KMS-11 (cell line): ENCODE measurements around the gene GRIN3A.
A peak's percentile ranks its signal among the peaks of the same experiment; 100 is the strongest.

Source experiments
- H2AFZ ChIP-seq: fragments of 200-600 bp; sonication (generic); 2 replicates; pipeline ENCODE4 v1.6.1; 2016; ENCODE audit warnings: antibody characterized with exemption, mixed run types, low read depth
- H3K27ac ChIP-seq: fragments of 200-600 bp; sonication (generic); 2 replicates; pipeline ENCODE4 v1.6.1; 2016; ENCODE audit warnings: mild to moderate bottlenecking, mixed run types
- H3K27me3 ChIP-seq: fragments of 200-600 bp; sonication (generic); 2 replicates; pipeline ENCODE4 v1.6.1; 2017; ENCODE audit warnings: mild to moderate bottlenecking, low read depth, mixed run types, moderate library complexity; ENCODE audit not compliant: insufficient read depth
- H3K36me3 ChIP-seq: fragments of 200-600 bp; sonication (generic); 2 replicates; pipeline ENCODE4 v1.6.1; 2017; ENCODE audit warnings: mild to moderate bottlenecking, mixed run types; ENCODE audit not compliant: insufficient read depth
- H3K4me1 ChIP-seq: fragments of 200-600 bp; sonication (generic); 2 replicates; pipeline ENCODE4 v1.6.1; 2016; ENCODE audit warnings: mild to moderate bottlenecking, low read depth, mixed run types; ENCODE audit not compliant: poor library complexity, severe bottlenecking
- H3K4me2 ChIP-seq: fragments of 200-600 bp; sonication (generic); 2 replicates; pipeline ENCODE4 v1.7.0; 2016; ENCODE audit warnings: mild to moderate bottlenecking, mixed run types
- H3K4me3 ChIP-seq: fragments of 200-600 bp; sonication (generic); IDR thresholded peaks from 2 replicates; pipeline ENCODE4 v1.6.1; 2017; ENCODE audit warnings: low read depth, low read length, mixed read lengths; ENCODE audit not compliant: insufficient read depth
- H3K79me2 ChIP-seq: fragments of 200-600 bp; sonication (generic); 2 replicates; pipeline ENCODE4 v1.6.1; 2016; ENCODE audit warnings: low read depth, mixed run types; ENCODE audit not compliant: insufficient read depth
- H3K9ac ChIP-seq: fragments of 200-600 bp; sonication (generic); 2 replicates; pipeline ENCODE4 v1.6.1; 2016; ENCODE audit warnings: mild to moderate bottlenecking, mixed run types
- H4K20me1 ChIP-seq: fragments of 200-600 bp; sonication (generic); 2 replicates; pipeline ENCODE4 v1.6.1; 2016; ENCODE audit warnings: mild to moderate bottlenecking, mixed run types; ENCODE audit not compliant: insufficient read depth
- CTCF ChIP-seq: fragments of 200-600 bp; sonication (generic); conservative IDR thresholded peaks from 2 replicates; pipeline ENCODE4 v1.6.1; 2017; ENCODE audit warnings: low read depth, mild to moderate bottlenecking, antibody characterized with exemption, low read length, moderate library complexity, mixed read lengths

The GRIN3A gene

DNA sequence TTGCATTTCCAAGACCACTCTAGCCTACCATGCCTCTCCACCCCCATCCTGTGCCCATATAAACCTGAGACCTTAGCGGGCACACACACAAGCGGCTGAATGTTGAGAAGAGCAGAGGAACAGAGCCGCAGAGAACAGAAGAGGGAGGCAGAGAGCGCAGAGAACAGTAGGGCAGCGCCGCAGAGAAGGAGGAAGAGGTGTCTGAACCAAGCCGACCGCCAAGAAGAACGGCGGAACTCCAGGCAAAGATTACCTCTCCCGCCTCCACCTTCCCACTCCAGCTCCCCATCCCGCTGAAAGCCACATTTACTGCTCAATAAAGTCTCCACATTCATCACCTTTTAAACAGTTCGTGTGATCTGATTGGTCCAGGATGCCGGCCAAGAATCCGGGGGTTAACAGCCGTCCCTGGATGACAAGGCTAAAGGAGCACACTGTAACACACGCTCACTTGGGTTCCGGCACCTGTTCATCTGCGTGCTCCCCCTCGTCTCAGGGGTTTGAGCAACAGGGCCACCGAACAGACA is 33.2 kb downstream of the GRIN3A start:
- Histone ChIP-seq H3K9ac (no peak overlapping the region), H3K27me3 (no peaks in the 10 kb centered on the region), H3K4me1 (peaks cover 19% of the 10 kb centered on the region), H3K4me3 (no peak overlapping the region), H3K27ac (no peak overlapping the region), H3K4me2 (no peak overlapping the region; the same call in 1 of the 2 replicates), H3K79me2 (no peaks in the 10 kb centered on the region), H2AFZ (peak overlapping the region; percentile 38; the same call in 1 of the 2 replicates), H4K20me1 (no peaks in the 10 kb centered on the region), H3K36me3 (no peaks in the 10 kb centered on the region)
- no peak for TF ChIP-seq CTCF

DNA sequence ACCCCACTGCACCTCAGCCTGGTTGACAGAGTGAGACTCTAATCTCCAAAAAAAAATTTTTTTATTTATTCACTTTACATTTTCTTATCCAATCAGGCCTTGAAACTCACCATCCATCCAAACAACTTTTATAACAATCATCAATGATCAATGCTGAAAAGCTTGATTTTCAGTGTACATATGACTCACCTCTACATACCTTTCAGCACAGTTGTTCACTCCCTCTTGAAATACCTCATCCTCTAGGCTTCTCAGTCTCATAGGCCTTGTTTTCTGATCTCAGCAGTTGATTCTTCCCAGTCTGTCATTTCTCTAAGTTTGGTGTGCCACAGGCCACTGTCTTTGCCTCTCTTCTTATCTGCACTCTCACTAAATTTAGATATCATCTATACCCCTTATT is 36.2 kb downstream of the GRIN3A start:
- H3K4me2 ChIP-seq: no peak overlapping the region

GRCh38 chr9:101693546-101694336 is 44.7 kb downstream of the GRIN3A start:
- H2AFZ ChIP-seq: no peak overlapping the region
- TF ChIP-seq CTCF: no peak
- H3K27ac ChIP-seq: no peak overlapping the region
- no peaks in the 10 kb centered on the region for H4K20me1 ChIP-seq
- H3K36me3 ChIP-seq: no peaks in the 10 kb centered on the region
- no peaks in the 10 kb centered on the region for H3K4me1 ChIP-seq
- no peak overlapping the region for H3K4me2 ChIP-seq
- H3K27me3 ChIP-seq: no peaks in the 10 kb centered on the region
- no peak overlapping the region for H3K4me3 ChIP-seq
- H3K79me2 ChIP-seq: no peaks in the 10 kb centered on the region
- no peak overlapping the region for H3K9ac ChIP-seq

More for the DNA sequence above, 36.2 kb downstream of the GRIN3A start:
- no peak for TF ChIP-seq CTCF
- H3K4me3 ChIP-seq: no peak overlapping the region
- H2AFZ ChIP-seq: no peak overlapping the region
- peaks cover 16% of the 10 kb centered on the region for H3K4me1 ChIP-seq
- no peaks in the 10 kb centered on the region for H3K79me2 ChIP-seq
- H3K9ac ChIP-seq: no peak overlapping the region
- H3K27ac ChIP-seq: no peak overlapping the region
- no peaks in the 10 kb centered on the region for H3K36me3 ChIP-seq
- H4K20me1 ChIP-seq: no peaks in the 10 kb centered on the region
- no peaks in the 10 kb centered on the region for H3K27me3 ChIP-seq

DNA sequence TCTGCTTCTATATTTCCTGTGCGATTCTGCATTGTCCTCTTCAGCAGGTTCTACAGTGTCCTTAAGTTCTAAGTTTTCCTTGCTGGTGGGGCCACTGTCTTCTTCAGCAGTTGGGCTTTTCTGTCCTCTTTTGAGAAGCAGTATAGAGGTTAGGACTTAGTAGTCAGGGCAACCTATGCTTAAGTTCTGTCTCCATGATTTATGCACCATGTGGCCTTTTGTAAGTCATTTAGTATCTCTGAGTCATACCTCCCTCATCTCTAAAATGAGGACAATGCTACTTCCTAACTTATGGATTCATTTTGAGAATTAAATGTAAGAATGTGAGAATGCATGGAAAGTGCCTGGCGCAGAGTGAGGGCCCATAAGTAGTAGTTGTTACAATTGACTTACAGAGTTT is 46.8 kb downstream of the GRIN3A start:
- no peaks in the 10 kb centered on the region for H3K4me1 ChIP-seq

More for the DNA sequence above, 46.8 kb downstream of the GRIN3A start:
- Histone ChIP-seq H3K27me3 (no peaks in the 10 kb centered on the region), H2AFZ (no peak overlapping the region), H3K27ac (no peak overlapping the region), H3K9ac (no peak overlapping the region), H3K4me2 (no peak overlapping the region), H3K4me3 (no peak overlapping the region), H4K20me1 (no peaks in the 10 kb centered on the region), H3K36me3 (no peaks in the 10 kb centered on the region), H3K79me2 (no peaks in the 10 kb centered on the region)
- TF ChIP-seq CTCF: no peak
